Lower leg skin (tissue), 4 donors: ENCODE data around the gene SLC38A10. TPM values are rescaled to one million over a fixed set of nuclear protein-coding genes. Genes with fewer than 3 reads are reported as not detected.
"Not testable (repeated sequence)": the region's sequence is repeated elsewhere in the genome, so short reads cannot be mapped to it uniquely, and the experiment has no call there.

Experiments
- DNase-seq, 2 donors: peaks; one replicate each; pipeline ENCODE4 v3.0.0-alpha.2; 2019; ENCODE audit warnings: low spot score in 2 of 2
- H3K4me3 ChIP-seq: fragments of 200-600 bp; sonication (generic); 2 replicates; pipeline ENCODE4 v1.5.1; 2017; ENCODE audit warnings: mild to moderate bottlenecking, low read depth; ENCODE audit not compliant: poor library complexity, severe bottlenecking
- CTCF ChIP-seq, 3 donors: fragments of 450-650 bp; IDR thresholded peaks; one replicate each; pipeline ENCODE4 v1.5.1; 2016; ENCODE audit warnings: antibody characterized with exemption in 3 of 3, mild to moderate bottlenecking in 3 of 3, moderate library complexity in 2 of 3
- POLR2A ChIP-seq, 2 donors: fragments of 450-650 bp; IDR thresholded peaks; one replicate each; pipeline ENCODE4 v1.6.1; 2016 to 2017; ENCODE audit warnings: antibody characterized with exemption in 2 of 2, mild to moderate bottlenecking in 1 of 2, moderate library complexity in 1 of 2
- WGBS, 2 donors: methylation state at CpG; one replicate each; pipeline ENCODE4 v1.1.5; 2018; 5-methylcytosine and 5-hydroxymethylcytosine counted together
- intact Hi-C: fragments of 100-400 bp; cut with DNase I; formaldehyde crosslinking; loops from one replicate; pipeline ENCODE4 v1.15.0; 2023; ENCODE audit warnings: low total_unique reads
- total RNA-seq, 4 donors: library from RNA; depleted of rRNA; stranded (reverse); fragments of >200 nt; gene quantifications; one replicate each; pipeline ENCODE4 v1.1.0, GENCODE V29; 2016

SLC38A10 gene
- total RNA-seq, 4 donors from 2014 or later, result 47.5 to 100 (median 73.3) TPM

- 4 to 7% methylated on average over 17 to 21 of the region's 22 CpGs for WGBS, 2 donors
- peak; percentile 89 to 99 for DNase-seq
- no peak overlapping the region for H3K4me3 ChIP-seq
- TF ChIP-seq POLR2A (IDR thresholded peaks at IDR 0.05), result no peak
- peak in 1 of 3 donors; percentile 43 for TF ChIP-seq CTCF (IDR thresholded peaks at IDR 0.05)
- intact Hi-C loops, result no loop called here
Measured at GRCh38 chr17:81309140-81309858, 14.2 kb upstream of the SLC38A10 start.

GRCh38 chr17:81308784-81309139, 13.7 kb upstream of the SLC38A10 start:
- H3K4me3 ChIP-seq, DNase-seq, intact Hi-C loops: not testable (repeated sequence)
- 43 to 61% methylated on average over 11 to 14 of the region's 14 CpGs for WGBS, 2 donors

GRCh38 chr17:81307636-81308560, 12.8 kb upstream of the SLC38A10 start:
- H3K4me3 ChIP-seq, result no peak overlapping the region
- no peak for TF ChIP-seq POLR2A (IDR thresholded peaks at IDR 0.05)
- TF ChIP-seq CTCF (IDR thresholded peaks at IDR 0.05), result no peak
- WGBS, 2 donors, result 90 to 92% methylated on average over 19 of the region's 19 CpGs
- intact Hi-C loops, result no loop called here
- DNase-seq, result no peak

GRCh38 chr17:81306898-81307510, 11.9 kb upstream of the SLC38A10 start:
- no peak for TF ChIP-seq POLR2A (IDR thresholded peaks at IDR 0.05)
- no peak for TF ChIP-seq CTCF (IDR thresholded peaks at IDR 0.05)

GRCh38 chr17:81306491-81306890, 11.4 kb upstream of the SLC38A10 start:
- intact Hi-C loops, result no loop called here
- DNase-seq, result no peak
- H3K4me3 ChIP-seq, result no peak overlapping the region
- no peak for TF ChIP-seq CTCF (IDR thresholded peaks at IDR 0.05)
- TF ChIP-seq POLR2A (IDR thresholded peaks at IDR 0.05), result no peak
- WGBS, 2 donors, result 87 to 88% methylated on average over 6 of the region's 7 CpGs

More at GRCh38 chr17:81306898-81307510, 11.9 kb upstream of the SLC38A10 start:
- no peak overlapping the region for H3K4me3 ChIP-seq
- intact Hi-C loops, result no loop called here
- no peak for DNase-seq
- 79 to 85% methylated on average over 13 to 15 of the region's 17 CpGs for WGBS, 2 donors
